ENCODE results near the gene PSMD14. TPM values are rescaled to one million over a fixed set of nuclear protein-coding genes. Genes with fewer than 3 reads are reported as not detected.

The PSMD14 gene
- total RNA-seq, 1 experiment from 2014 or later, result 83.7 TPM

GRCh38 chr2:161306919-161307318 lies 1.3 kb upstream of the PSMD14 start:
- Histone ChIP-seq H3K79me2 (ENCODE audit: insufficient read depth, low read length) (peaks cover 22% of the 10 kb centered on the region), H2BK15ac (ENCODE audit: low read depth, low read length) (no peak overlapping the region), H3K9ac (ENCODE audit: extremely low read depth, insufficient read length, low read length) (no peak overlapping the region), H3K18ac (ENCODE audit: insufficient read length, low read depth, low read length) (no peak overlapping the region), H2AK5ac (ENCODE audit: insufficient read length, low read length) (no peak overlapping the region), H3K27ac (ENCODE audit: insufficient read length, low read depth, low read length) (no peak overlapping the region), H3K79me1 (ENCODE audit: insufficient read depth, low read depth, low read length, poor library complexity, severe bottlenecking) (no peaks in the 10 kb centered on the region), H4K91ac (ENCODE audit: insufficient read length, low read depth, low read length) (no peak overlapping the region), H3K56ac (ENCODE audit: insufficient read length, low read depth, low read length) (no peak overlapping the region), H3K4me2 (ENCODE audit: insufficient read depth, insufficient read length, low read length) (no peak overlapping the region), H3K23me2 (ENCODE audit: insufficient read length, low read depth, low read length, poor library complexity, severe bottlenecking) (no peaks in the 10 kb centered on the region), H3K27me3 (ENCODE audit: insufficient read depth, low read length) (no peaks in the 10 kb centered on the region), H3K4ac (ENCODE audit: low read depth, low read length) (no peak overlapping the region), H4K8ac (replicated peaks; ENCODE audit: insufficient read length, low read depth, low read length) (no peak overlapping the region), H3K14ac (ENCODE audit: insufficient read depth, low read length) (no peak overlapping the region), H4K5ac (ENCODE audit: insufficient read length, low read depth, low read length) (no peak overlapping the region), H2BK5ac (ENCODE audit: insufficient read length, low read length) (no peak overlapping the region), H3T11ph (ENCODE audit: low read length) (no peak overlapping the region), H2BK12ac (ENCODE audit: insufficient read length, low read depth, low read length) (no peak overlapping the region), H2BK120ac (ENCODE audit: low read depth, low read length, poor library complexity, severe bottlenecking) (no peak overlapping the region), H4K20me1 (ENCODE audit: control insufficient read depth, insufficient read depth, insufficient read length) (no peaks in the 10 kb centered on the region), H3K23ac (ENCODE audit: insufficient read length, low read depth, low read length) (no peak overlapping the region), H2BK20ac (ENCODE audit: low read depth, low read length, poor library complexity, severe bottlenecking) (no peak overlapping the region), H3K4me1 (ENCODE audit: insufficient read depth, low read length) (no peaks in the 10 kb centered on the region), H3K9me3 (ENCODE audit: control insufficient read depth, low read depth, low read length) (no peaks in the 10 kb centered on the region), H2AFZ (ENCODE audit: low read length) (no peak overlapping the region)
- peak; percentile 46; the same call in 2 of the 3 replicates for TF ChIP-seq CTCF (conservative IDR thresholded peaks at IDR 0.05)
- peak; percentile 42 for DNase-seq
- H3K27ac Mint-ChIP-seq, result no peak overlapping the region
- H3K27me3 Mint-ChIP-seq (ENCODE audit: low read depth), result no peaks in the 10 kb centered on the region
- no CpG with 5 or more reads among the region's 6 CpGs for WGBS (ENCODE audit: extremely low coverage, insufficient read length, low lambda C conversion rate)
- H3K4me1 Mint-ChIP-seq, result peaks cover 12 to 19% of the 10 kb centered on the region in 2 experiments
- peaks cover 4 to 7% of the 10 kb centered on the region in 2 experiments; a peak in 3 of 5 replicates for H3K9me3 Mint-ChIP-seq
- peaks cover 0 to 20% (median 5%) of the 10 kb centered on the region in 3 experiments; a peak in 4 of 7 replicates for H3K36me3 Mint-ChIP-seq (ENCODE audit: insufficient read depth in 1 of 3, low read depth in 3 of 3)
- peak overlapping the region; percentile 66 to 84 for H3K4me3 Mint-ChIP-seq
